Ovary (tissue), 9 donors: ENCODE data around the gene FOXP1. TPM values are rescaled to one million over a fixed set of nuclear protein-coding genes. Genes with fewer than 3 reads are reported as not detected.

Experiments
- DNase-seq, 5 donors: peaks; one replicate each; pipeline ENCODE4 v3.0.0-alpha.2; 2019 to 2020
- H3K27ac ChIP-seq, 2 donors: fragments of 200-600 bp; one replicate each; pipeline versions ENCODE4 v1.5.1 to v1.8.0; 2019 to 2022
- H3K27me3 ChIP-seq: fragments of 200-600 bp; one replicate; pipeline ENCODE4 v1.8.0; 2022
- H3K36me3 ChIP-seq: fragments of 200-600 bp; sonication (generic); one replicate; pipeline ENCODE4 v1.5.1; 2019
- H3K4me1 ChIP-seq: one replicate; pipeline ENCODE4 v1.8.1; 2013; ENCODE audit warnings: mild to moderate bottlenecking, moderate library complexity; ENCODE audit not compliant: insufficient read depth
- H3K4me3 ChIP-seq: fragments of 200-600 bp; sonication (generic); one replicate; pipeline ENCODE4 v1.5.1; 2017
- H3K9me3 ChIP-seq, 2 donors: fragments of 200-600 bp in 1 of 2; sonication (generic) in 1 of 2; one replicate each; pipeline versions ENCODE4 v1.5.1 to v1.8.1; 2013 to 2019; ENCODE audit warnings: mild to moderate bottlenecking in 1 of 2, moderate library complexity in 1 of 2
- EP300 ChIP-seq: sonication (generic); formaldehyde crosslinking; IDR thresholded peaks from one replicate; pipeline ENCODE4 v1.6.1; 2017; ENCODE audit warnings: antibody characterized with exemption
- POLR2A ChIP-seq: fragments of 450-650 bp; IDR thresholded peaks from one replicate; pipeline ENCODE4 v1.6.1; 2017; ENCODE audit warnings: antibody characterized with exemption, mild to moderate bottlenecking, moderate library complexity
- WGBS, 3 donors: extraction: QIAGEN DNeasy Blood & Tissue Kit in 1 of 3; methylation state at CpG; one replicate each; pipeline versions ENCODE4 v1.1.5 to v1.1.7; 2013 to 2017; 5-methylcytosine and 5-hydroxymethylcytosine counted together
- intact Hi-C, 4 donors: fragments of 100-400 bp; cut with DNase I; formaldehyde crosslinking; loops; one replicate each; pipeline versions ENCODE4 v1.11.0 to v1.15.1; 2022 to 2023
- polyA plus RNA-seq, 2 donors: library from polyadenylated mRNA; stranded (reverse); fragments of 200-250 nt in 1 of 2; fragments of 350-450 nt in 1 of 2; fragmentation: Illumina TruSeq in 1 of 2; extraction: RNeasy Lipid Tissue Mini Kit (QIAGEN cat#74804) in 1 of 2; gene quantifications; one replicate each; pipeline ENCODE4 v1.2.3, GENCODE V29; 2013 to 2014
- total RNA-seq, 7 donors: library from RNA; depleted of rRNA in 2 of 7; stranded (reverse); fragments of >200 nt in 2 of 7; fragmentation: NEBNext Ultra II Directional in 3 of 7; extraction: Animal tissue kit (Norgen Biotek cat#: 25700) in 3 of 7; gene quantifications; one replicate each; pipeline versions ENCODE4 v1.1.0 to v1.2.4, GENCODE V29; 2016 to 2023
- TF ChIP-seq, protein P1 (sequence below), 3 donors: fragments of 450-650 bp in 2 of 3; fragments of 200-600 bp in 1 of 3; IDR thresholded peaks; one replicate each; pipeline versions ENCODE4 v1.5.1 to v1.8.0; 2016 to 2022; ENCODE audit warnings: antibody characterized with exemption in 3 of 3, mild to moderate bottlenecking in 1 of 3
- donor health status: DM: no; HTN: no; CAD: no; lungs with moderate emphysema.
- donor health status: DM: no; HTN: no; CAD: no.
- donor health status: Bipolar disorder and iron deficiency.
- donor health status: DM: yes; HTN: yes; CAD: no.
- donor health status: DM: no; HTN: no; CAD: no.
- donor health status: DM: yes; HTN: yes; CAD: no.

The FOXP1 gene
- total and polyA plus RNA-seq, 9 donors: 31.7 to 126 (median 114) TPM

DNA sequence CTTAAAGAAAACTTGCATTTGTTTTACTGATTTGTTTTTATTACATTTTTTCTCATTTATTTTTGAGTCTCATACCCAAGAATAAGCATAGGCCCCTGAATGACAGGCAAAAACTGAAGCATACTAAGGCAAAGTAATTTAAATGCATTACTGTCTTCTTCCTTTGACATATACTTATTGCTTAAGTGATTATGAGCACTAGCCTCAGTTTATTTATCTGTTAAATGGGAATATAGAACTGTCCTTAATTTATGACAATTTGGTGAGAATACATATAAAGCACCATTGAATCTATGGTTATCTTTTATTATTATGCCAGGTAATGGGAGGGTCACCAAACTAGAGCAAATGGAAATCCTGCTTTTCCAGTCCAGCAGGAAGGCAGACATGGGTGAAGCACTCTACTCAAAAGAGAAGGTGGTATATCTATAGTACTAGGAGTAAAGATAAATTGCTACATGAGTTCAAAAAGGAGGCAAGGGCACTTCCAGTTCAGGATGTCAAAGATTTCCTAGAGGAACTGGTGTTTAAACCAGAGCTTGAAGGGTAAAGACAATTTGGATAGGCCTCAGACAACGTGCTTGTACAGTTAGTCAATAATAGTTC is 435.0 kb downstream of the FOXP1 start:
- H3K27me3 ChIP-seq: no peaks in the 10 kb centered on the region
- H3K9me3 ChIP-seq: no peaks in the 10 kb centered on the region
- DNase-seq: no peak
- H3K4me1 ChIP-seq: peaks cover 1% of the 10 kb centered on the region
- H3K4me3 ChIP-seq: no peak overlapping the region
- intact Hi-C loops: no loop called here
- no peaks in the 10 kb centered on the region for H3K36me3 ChIP-seq
- 77 to 82% (median 81%) methylated on average over 1 of the region's 1 CpG for WGBS, 3 donors
- no peak overlapping the region for H3K27ac ChIP-seq
- TF ChIP-seq POLR2A (no peak), EP300 (no peak)
- TF ChIP-seq, protein P1, sequence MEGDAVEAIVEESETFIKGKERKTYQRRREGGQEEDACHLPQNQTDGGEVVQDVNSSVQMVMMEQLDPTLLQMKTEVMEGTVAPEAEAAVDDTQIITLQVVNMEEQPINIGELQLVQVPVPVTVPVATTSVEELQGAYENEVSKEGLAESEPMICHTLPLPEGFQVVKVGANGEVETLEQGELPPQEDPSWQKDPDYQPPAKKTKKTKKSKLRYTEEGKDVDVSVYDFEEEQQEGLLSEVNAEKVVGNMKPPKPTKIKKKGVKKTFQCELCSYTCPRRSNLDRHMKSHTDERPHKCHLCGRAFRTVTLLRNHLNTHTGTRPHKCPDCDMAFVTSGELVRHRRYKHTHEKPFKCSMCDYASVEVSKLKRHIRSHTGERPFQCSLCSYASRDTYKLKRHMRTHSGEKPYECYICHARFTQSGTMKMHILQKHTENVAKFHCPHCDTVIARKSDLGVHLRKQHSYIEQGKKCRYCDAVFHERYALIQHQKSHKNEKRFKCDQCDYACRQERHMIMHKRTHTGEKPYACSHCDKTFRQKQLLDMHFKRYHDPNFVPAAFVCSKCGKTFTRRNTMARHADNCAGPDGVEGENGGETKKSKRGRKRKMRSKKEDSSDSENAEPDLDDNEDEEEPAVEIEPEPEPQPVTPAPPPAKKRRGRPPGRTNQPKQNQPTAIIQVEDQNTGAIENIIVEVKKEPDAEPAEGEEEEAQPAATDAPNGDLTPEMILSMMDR (IDR thresholded peaks at IDR 0.05): no peak

DNA sequence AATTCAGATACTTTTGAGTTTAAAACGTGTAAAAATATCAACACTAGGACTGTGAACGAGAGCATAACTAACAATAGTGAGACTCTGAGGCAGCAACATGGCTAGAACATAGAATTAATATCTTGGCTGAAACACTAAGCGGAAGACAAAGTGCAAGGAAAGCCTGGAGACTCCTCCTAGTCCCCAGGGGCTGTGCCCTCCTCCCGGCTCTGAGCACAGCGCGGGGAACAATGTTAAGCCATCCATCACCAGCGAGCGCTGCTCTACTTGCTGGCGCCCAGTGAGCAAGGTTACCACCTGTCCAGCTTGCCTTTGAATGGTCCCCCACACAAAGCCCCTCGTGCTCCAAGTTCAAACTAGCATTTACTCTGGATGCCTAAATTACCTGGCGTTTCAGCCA is 436.9 kb downstream of the FOXP1 start:
- DNase-seq: no peak
- intact Hi-C loops: no loop called here
- Histone ChIP-seq H3K4me1 (peaks cover 2% of the 10 kb centered on the region), H3K9me3 (no peaks in the 10 kb centered on the region), H3K27me3 (no peaks in the 10 kb centered on the region), H3K27ac (no peak overlapping the region), H3K4me3 (no peak overlapping the region), H3K36me3 (no peaks in the 10 kb centered on the region)
- WGBS, 3 donors: 79 to 89% (median 80%) methylated on average over 11 of the region's 11 CpGs
- TF ChIP-seq EP300: no peak

DNA sequence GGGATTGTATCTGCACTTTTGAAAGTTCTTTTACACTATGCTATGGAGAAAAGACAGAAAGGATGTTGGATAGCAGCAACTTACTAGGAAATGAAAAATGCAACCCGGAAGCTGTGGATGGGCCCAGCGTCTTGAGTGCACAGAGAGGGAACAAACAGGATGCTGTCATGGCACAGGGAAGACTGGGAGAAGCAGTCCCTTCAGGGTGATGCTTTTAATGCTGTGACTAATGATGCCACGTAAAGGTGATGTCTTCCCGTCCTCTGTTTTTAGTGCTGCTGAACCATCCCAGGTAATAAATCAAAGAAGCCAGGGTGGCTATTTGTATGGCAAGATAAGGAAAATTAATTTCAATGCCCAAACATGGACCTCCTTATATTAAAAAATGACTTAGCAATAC is 437.6 kb downstream of the FOXP1 start:
- no peak for DNase-seq
- intact Hi-C loops: no loop called here
- Histone ChIP-seq H3K27ac (no peak overlapping the region), H3K36me3 (no peaks in the 10 kb centered on the region), H3K27me3 (no peaks in the 10 kb centered on the region), H3K4me3 (no peak overlapping the region), H3K4me1 (peaks cover 2% of the 10 kb centered on the region), H3K9me3 (no peaks in the 10 kb centered on the region)
- TF ChIP-seq, protein P1 (IDR thresholded peaks at IDR 0.05): no peak
- no peak for TF ChIP-seq POLR2A
- WGBS, 3 donors: 91 to 94% (median 92%) methylated on average over 4 of the region's 4 CpGs

DNA sequence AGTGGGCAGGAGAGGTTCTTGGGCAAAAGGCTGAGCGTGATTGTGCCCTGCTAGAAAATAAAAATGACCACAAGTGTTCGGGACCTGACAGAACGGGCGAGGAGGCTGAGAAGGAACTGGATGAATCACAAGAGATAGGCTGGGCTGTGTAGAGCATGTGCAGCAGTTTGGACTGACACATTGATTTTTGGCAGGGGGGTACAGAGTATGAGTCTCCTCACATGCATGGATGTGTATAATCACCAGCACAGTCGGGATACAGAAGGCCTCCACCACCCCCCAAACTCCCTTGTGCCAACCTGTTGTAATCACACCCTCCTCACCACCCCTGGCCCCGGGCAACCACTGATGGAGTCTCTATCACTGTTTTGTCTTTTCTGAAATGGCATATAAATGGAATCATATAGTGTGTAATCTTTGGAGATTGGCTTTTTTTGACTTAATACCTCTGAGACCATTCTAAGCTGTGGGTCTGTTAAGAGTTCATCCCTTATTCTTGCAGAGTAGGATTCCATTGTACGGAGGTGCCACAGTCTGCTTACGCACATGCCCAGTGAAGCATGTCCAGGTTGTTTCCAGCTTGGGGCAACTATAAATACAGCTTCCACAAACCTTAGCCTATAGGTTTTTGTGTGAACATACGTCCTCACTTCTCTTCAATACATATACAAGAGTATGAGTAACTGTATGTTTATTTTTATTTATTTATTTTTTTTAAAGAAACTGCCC is 438.8 kb downstream of the FOXP1 start:
- intact Hi-C loops: no loop called here
- H3K36me3 ChIP-seq: no peaks in the 10 kb centered on the region
- no peak for DNase-seq
- no peaks in the 10 kb centered on the region for H3K9me3 ChIP-seq
- peaks cover 2% of the 10 kb centered on the region for H3K4me1 ChIP-seq
- H3K27ac ChIP-seq: no peak overlapping the region
- H3K27me3 ChIP-seq: no peaks in the 10 kb centered on the region
- 85 to 90% (median 89%) methylated on average over 9 of the region's 9 CpGs for WGBS, 3 donors
- TF ChIP-seq, protein P1 (IDR thresholded peaks at IDR 0.05): no peak
- no peak overlapping the region for H3K4me3 ChIP-seq

DNA sequence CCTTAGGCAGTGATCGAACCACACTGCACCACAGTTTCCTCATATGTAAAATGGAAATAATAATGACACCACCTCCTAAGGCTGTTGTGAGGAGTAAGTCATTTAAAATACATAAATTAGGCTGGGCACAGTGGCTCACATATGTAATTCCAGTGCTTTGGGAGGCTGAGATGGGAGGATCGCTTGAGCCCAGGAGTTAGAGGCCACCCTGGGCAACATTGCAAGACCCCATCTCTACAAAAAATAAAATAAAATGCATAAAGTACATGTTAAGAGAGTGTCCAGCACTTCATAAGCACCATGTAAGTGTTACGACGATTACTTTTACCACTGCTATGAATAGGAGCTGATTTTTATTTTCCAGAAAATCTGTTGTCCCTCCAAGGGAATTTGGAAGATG is 440.0 kb downstream of the FOXP1 start:
- H3K27me3 ChIP-seq: no peaks in the 10 kb centered on the region
- peaks cover 2% of the 10 kb centered on the region for H3K4me1 ChIP-seq
- H3K4me3 ChIP-seq: no peak overlapping the region
- H3K9me3 ChIP-seq: no peaks in the 10 kb centered on the region
- intact Hi-C loops: no loop called here
- H3K36me3 ChIP-seq: no peaks in the 10 kb centered on the region
- 96 to 99% (median 97%) methylated on average over 4 of the region's 4 CpGs for WGBS, 3 donors
- TF ChIP-seq EP300: no peak
- TF ChIP-seq, protein P1 (IDR thresholded peaks at IDR 0.05): no peak
- TF ChIP-seq POLR2A: no peak
- DNase-seq: no peak
- no peak overlapping the region for H3K27ac ChIP-seq
